AG09309 (cell line): ENCODE measurements around the gene TAPBP.
A peak's percentile ranks its signal among the peaks of the same experiment; 100 is the strongest.

Experiments used
- DNase-seq: peaks from one replicate; pipeline ENCODE4 v3.0.0-alpha.2; 2010; ENCODE audit warnings: low read depth
- H3K4me3 ChIP-seq: 2 replicates; pipeline ENCODE4 v1.5.1; 2011; ENCODE audit warnings: mild to moderate bottlenecking, low read depth, low read length, moderate library complexity; ENCODE audit not compliant: control insufficient read depth
- CTCF ChIP-seq: IDR thresholded peaks from 2 replicates; pipeline ENCODE4 v1.5.1; 2011; ENCODE audit warnings: mild to moderate bottlenecking, low read depth, low read length, inconsistent platforms; ENCODE audit not compliant: insufficient read depth, control insufficient read depth; ENCODE audit errors: missing control alignments

Gene TAPBP

GRCh38 chr6:33249732-33250630, 63.9 kb downstream of the TAPBP start:
- H3K4me3 ChIP-seq, result peak overlapping the region; percentile 57
- DNase-seq, result no peak
- TF ChIP-seq CTCF, result no peak
